ENCODE data around the gene TSSC4. TPM values are rescaled to one million over a fixed set of nuclear protein-coding genes. Genes with fewer than 3 reads are reported as not detected.

TSSC4 gene
- polyA plus RNA-seq, 3 donors, result 40.1 to 55.8 (median 49.4) TPM

- DNase-seq, result no peak
These were observed 14.1 kb downstream of the TSSC4 start for GRCh38 chr11:2414616-2415015.

GRCh38 chr11:2415171-2415570 is 14.6 kb downstream of the TSSC4 start:
- no peak for DNase-seq

GRCh38 chr11:2415601-2416380 is 15.2 kb downstream of the TSSC4 start:
- no peak for DNase-seq

- no peak for DNase-seq
These were observed 16.2 kb downstream of the TSSC4 start for GRCh38 chr11:2416765-2417164.

- no peak for DNase-seq
These were observed 17.5 kb downstream of the TSSC4 start for GRCh38 chr11:2417856-2418692.

- DNase-seq, result no peak
These were observed 18.3 kb downstream of the TSSC4 start for GRCh38 chr11:2418693-2419360.

GRCh38 chr11:2419638-2420501 is 19.3 kb downstream of the TSSC4 start:
- peak; percentile 81 for DNase-seq

GRCh38 chr11:2420502-2421225 is 20.1 kb downstream of the TSSC4 start:
- peak; percentile 80 for DNase-seq

GRCh38 chr11:2421226-2421994 is 20.9 kb downstream of the TSSC4 start:
- no peak for DNase-seq

GRCh38 chr11:2421996-2422395 is 21.4 kb downstream of the TSSC4 start:
- no peak for DNase-seq

- DNase-seq, result no peak
These were observed 22.1 kb downstream of the TSSC4 start for GRCh38 chr11:2422461-2423156.

- DNase-seq, result no peak
These were observed 22.8 kb downstream of the TSSC4 start for GRCh38 chr11:2423157-2424025.

- no peak for DNase-seq
These were observed 24.4 kb downstream of the TSSC4 start for GRCh38 chr11:2424811-2425495.

GRCh38 chr11:2425506-2425905 is 25.0 kb downstream of the TSSC4 start:
- DNase-seq, result no peak

- DNase-seq, result no peak
These were observed 25.7 kb downstream of the TSSC4 start for GRCh38 chr11:2426221-2426620.

- no peak for DNase-seq
These were observed 26.4 kb downstream of the TSSC4 start for GRCh38 chr11:2426826-2427521.

- no peak for DNase-seq
These were observed 27.3 kb downstream of the TSSC4 start for GRCh38 chr11:2427721-2428321.

All from renal pelvis (tissue), 4 donors.